NCI-H146 treated with DMSO at 0.1 percent for 48 hours (cell line): ENCODE measurements around the gene NAV2.
"Not testable (repeated sequence)": the region's sequence is repeated elsewhere in the genome, so short reads cannot be mapped to it uniquely, and the experiment has no call there.

Experiments used
- DNase-seq: peaks from one replicate; lab custom pipeline; 2025; ENCODE audit not compliant: unreplicated experiment; lab: John Stamatoyannopoulos, UW

The NAV2 gene

GRCh38 chr11:19917069-19917468 is 204.4 kb downstream of the NAV2 start:
- DNase-seq = no peak

- no peak for DNase-seq
These were observed 205.8 kb downstream of the NAV2 start for GRCh38 chr11:19918302-19919049.

DNA sequence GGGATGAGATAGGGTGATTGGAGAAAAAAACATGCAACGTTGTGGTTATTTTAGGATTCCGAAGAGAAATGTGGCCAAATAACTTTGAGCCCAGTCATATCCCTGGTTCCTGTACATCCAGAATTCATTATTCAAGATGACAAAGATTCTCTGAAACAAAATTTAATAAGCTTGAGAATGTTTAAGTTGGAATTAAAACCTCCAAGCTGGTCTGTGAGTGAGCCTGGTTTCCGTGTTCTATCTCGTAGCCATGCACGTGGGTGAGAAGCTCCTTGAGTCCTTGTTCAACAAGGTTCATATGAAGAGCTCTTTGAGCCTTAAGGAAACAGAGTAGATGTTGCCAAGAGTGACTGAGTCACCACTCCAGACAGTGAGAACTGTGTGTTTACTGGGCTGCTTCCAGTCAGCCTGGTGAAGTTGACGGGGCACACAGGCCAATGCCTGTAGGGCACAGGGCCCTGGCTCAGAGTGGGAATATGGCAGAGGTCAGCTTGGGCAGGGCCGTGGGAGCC is 206.5 kb downstream of the NAV2 start:
- DNase-seq = no peak

GRCh38 chr11:19920982-19921381 is 208.3 kb downstream of the NAV2 start:
- no peak for DNase-seq

- no peak for DNase-seq
These were observed 209.5 kb downstream of the NAV2 start for GRCh38 chr11:19921976-19922688.

DNA sequence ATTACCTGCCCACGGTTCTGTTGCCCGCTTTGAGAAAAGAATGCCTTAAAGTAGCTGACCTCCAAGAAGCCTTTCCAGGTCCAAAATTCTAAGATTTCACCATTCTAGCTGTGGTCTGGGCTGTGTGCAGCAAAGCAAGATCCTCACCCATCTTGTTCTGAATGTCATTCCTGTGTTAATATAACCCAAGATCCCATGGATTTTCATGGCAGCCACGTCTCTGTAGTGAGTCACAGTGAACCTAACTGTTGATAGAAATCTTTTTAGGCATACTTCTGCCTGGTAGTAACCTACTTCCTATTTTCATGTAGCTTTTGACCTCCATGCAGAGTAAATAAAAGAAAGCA is 210.0 kb downstream of the NAV2 start:
- DNase-seq = no peak

GRCh38 chr11:19923626-19924025 is 211.0 kb downstream of the NAV2 start:
- DNase-seq = no peak

DNA sequence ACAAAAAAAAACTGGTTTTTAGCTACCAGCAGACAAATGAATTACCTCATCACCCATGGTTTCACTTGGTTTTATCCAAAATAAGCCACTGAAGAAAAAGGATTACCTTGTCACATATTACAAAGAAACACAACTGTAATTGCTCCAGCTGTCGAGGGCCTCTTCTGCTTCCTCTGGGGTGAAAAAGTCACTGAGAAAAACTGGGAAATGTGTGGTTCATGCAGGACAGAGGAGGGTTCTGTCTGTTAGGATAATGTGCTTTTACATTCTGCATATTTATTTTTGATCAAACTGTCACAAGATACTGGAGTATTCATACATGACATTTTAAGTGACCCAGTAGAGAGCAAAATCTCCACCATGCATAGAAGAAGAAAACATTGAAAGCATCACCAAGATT is 211.7 kb downstream of the NAV2 start:
- DNase-seq = no peak

- no peak for DNase-seq
These were observed 212.1 kb downstream of the NAV2 start for GRCh38 chr11:19924716-19925115.

DNA sequence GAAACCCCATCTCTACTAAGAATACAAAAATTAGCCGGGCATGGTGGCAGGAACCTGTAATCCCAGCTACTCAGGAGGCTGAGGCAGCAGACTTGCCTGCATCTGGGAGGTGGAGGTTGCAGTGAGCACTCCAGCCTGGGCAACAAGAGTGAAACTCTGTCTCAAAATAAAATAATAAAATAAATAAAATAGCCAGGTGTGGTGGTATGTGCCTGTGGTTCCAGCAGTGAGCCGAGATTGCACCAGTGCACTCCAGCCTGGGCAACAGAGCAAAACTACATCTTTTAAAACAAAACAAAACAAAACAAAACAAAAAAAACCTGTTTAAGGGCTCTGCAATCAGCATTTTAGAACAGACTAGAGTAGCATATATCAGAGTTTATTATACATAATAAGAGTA is 214.8 kb downstream of the NAV2 start:
- DNase-seq = not testable (repeated sequence)

- DNase-seq = no peak
These were observed 216.5 kb downstream of the NAV2 start for GRCh38 chr11:19929147-19929546.

GRCh38 chr11:19929655-19930054 is 217.0 kb downstream of the NAV2 start:
- no peak for DNase-seq

- no peak for DNase-seq
These were observed 218.6 kb downstream of the NAV2 start for GRCh38 chr11:19931141-19931770.

DNA sequence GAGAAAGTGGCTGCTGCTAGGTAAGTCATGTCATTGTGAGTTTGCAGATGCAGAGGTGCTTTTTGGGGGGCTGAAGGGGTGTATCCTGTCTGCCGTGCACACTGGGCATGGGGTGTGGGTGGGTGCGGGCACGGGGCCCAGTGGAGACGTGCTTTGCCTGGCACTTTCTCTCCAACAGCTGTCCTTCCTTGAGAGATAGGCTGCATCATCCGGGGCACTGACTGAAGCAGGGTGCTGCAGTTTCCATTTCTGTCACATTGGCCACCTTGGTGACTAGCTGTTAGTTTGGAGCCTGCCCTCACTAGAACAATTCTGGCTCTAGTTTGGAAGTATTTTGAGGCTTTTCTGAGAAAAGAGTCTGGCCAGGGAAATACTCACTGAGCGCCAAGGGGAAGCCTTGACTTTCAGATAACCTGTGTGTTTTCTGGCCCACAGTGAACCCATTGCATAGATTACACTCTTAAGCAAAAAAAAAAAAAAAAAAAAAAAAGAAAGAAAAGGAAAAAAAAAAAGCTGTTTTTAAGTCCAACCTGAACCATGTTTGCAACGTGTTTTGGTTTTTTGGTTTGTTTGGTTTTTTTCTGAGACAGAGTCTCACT is 219.2 kb downstream of the NAV2 start:
- no peak for DNase-seq

GRCh38 chr11:19933132-19933735 is 220.6 kb downstream of the NAV2 start:
- DNase-seq = no peak

DNA sequence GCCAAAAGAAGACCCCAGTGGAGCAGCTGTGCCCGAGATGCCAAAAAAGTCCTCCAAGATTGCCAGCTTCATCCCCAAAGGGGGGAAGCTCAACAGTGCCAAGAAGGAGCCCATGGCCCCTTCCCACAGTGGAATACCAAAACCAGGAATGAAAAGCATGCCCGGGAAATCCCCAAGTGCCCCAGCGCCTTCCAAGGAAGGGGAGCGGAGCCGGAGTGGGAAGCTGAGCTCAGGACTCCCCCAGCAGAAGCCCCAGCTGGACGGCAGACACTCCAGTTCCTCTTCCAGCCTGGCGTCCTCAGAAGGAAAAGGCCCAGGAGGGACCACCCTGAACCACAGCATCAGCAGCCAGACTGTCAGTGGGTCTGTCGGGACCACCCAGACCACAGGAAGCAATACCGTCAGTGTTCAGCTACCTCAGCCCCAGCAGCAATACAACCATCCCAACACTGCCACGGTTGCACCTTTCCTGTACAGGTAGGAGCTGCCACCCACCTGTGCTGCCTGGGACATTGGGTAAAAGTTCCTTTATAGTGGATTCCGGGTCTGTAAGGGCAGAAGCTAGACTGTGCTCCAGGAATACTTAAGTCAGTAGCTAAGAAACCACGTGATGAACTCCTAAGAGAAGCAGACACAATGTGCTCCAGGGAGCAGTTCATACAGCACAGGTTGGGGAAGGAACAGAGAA is 221.3 kb downstream of the NAV2 start:
- no peak for DNase-seq

DNA sequence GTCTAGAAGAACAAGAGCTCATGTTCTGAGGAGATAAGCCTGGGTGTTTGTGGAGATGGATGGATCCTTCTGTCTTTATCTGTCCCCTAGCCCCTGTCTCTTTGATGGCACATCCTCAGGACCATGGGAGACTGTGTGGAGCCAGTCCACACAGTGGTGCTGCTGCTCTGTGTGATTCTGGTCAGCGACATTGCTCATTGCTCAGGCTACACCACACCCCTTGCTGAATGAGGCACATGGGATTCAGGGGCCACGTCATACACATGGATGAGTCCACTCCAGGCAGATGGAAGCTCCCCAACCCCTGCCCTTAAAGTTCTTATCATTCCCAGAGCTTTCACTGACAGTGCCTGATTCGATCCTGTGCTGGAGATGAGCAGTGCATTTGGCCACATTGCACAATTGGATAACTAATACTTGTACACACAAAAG is 222.2 kb downstream of the NAV2 start:
- no peak for DNase-seq

- DNase-seq = no peak
These were observed 222.9 kb downstream of the NAV2 start for GRCh38 chr11:19935507-19935906.

DNA sequence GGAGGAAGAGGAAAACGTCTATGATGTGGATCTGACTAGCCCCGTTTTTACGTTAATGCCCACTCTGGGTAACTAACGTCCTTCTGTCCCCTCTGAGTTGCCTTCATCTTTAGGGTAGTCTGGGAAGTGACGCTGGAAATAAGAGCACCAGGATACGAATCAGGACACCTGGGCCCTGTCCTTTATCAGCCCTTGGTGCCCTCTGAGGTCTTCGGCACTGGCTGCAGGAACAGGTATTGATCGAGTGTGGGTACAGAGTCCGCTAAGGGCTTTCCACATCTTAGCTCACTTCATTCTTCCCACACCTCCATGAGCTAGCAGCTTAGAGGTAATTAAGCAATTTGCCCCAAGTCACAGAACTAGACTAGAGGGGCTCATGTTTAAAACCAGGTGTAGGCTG is 223.8 kb downstream of the NAV2 start:
- no peak for DNase-seq

- peak; percentile 20 for DNase-seq
These were observed 225.7 kb downstream of the NAV2 start for GRCh38 chr11:19938169-19938856.
